Ovary (tissue), 3 donors: Measurements from ENCODE around the gene INPP5D.

Experiments used
- EP300 ChIP-seq: sonication (generic); formaldehyde crosslinking; IDR thresholded peaks from one replicate; pipeline ENCODE4 v1.6.1; 2017; ENCODE audit warnings: antibody characterized with exemption
- TF ChIP-seq, protein P1 (sequence below), 3 donors: fragments of 450-650 bp in 2 of 3; fragments of 200-600 bp in 1 of 3; IDR thresholded peaks; one replicate each; pipeline versions ENCODE4 v1.5.1 to v1.8.0; 2016 to 2022; ENCODE audit warnings: antibody characterized with exemption in 3 of 3, mild to moderate bottlenecking in 1 of 3
- donor health status: DM: no; HTN: no; CAD: no.

- TF ChIP-seq EP300: no peak
- TF ChIP-seq, protein P1, sequence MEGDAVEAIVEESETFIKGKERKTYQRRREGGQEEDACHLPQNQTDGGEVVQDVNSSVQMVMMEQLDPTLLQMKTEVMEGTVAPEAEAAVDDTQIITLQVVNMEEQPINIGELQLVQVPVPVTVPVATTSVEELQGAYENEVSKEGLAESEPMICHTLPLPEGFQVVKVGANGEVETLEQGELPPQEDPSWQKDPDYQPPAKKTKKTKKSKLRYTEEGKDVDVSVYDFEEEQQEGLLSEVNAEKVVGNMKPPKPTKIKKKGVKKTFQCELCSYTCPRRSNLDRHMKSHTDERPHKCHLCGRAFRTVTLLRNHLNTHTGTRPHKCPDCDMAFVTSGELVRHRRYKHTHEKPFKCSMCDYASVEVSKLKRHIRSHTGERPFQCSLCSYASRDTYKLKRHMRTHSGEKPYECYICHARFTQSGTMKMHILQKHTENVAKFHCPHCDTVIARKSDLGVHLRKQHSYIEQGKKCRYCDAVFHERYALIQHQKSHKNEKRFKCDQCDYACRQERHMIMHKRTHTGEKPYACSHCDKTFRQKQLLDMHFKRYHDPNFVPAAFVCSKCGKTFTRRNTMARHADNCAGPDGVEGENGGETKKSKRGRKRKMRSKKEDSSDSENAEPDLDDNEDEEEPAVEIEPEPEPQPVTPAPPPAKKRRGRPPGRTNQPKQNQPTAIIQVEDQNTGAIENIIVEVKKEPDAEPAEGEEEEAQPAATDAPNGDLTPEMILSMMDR (IDR thresholded peaks at IDR 0.05): no peak
These were observed 151.4 kb downstream of the INPP5D start for GRCh38 chr2:233211548-233211895.
